Stimulated activated CD8-positive, alpha-beta memory T cell treated with anti-CD3 and anti-CD28 coated beads, Interleukin-4, amount 100 ng/mL, for 48 hours (primary cell): ENCODE data around the gene SFMBT2.

Experiments
- DNase-seq: peaks from one replicate; pipeline ENCODE4 v3.0.0-alpha.2; 2020

Gene SFMBT2

GRCh38 chr10:7410862-7411670 is at the start of gene SFMBT2:
Gene SFMBT2 (minus strand): TSS chr10:7411034. CDS start chr10:7381898, 29,136 bp downstream.
- DNase-seq = peak; percentile 68

GRCh38 chr10:7460006-7460405 is 49.2 kb upstream of the SFMBT2 start:
- no peak for DNase-seq

- no peak for DNase-seq
Observed at GRCh38 chr10:7458556-7458955, 47.7 kb upstream of the SFMBT2 start.

GRCh38 chr10:7457478-7458316 is 46.9 kb upstream of the SFMBT2 start:
- DNase-seq = no peak

GRCh38 chr10:7449063-7449695 is 38.3 kb upstream of the SFMBT2 start:
- no peak for DNase-seq

- DNase-seq = no peak
Observed at GRCh38 chr10:7445474-7446185, 34.8 kb upstream of the SFMBT2 start.

- no peak for DNase-seq
Observed at GRCh38 chr10:7444551-7445121, 33.8 kb upstream of the SFMBT2 start.

GRCh38 chr10:7443036-7443435 is 32.2 kb upstream of the SFMBT2 start:
- DNase-seq = no peak

GRCh38 chr10:7441403-7442147 is 30.7 kb upstream of the SFMBT2 start:
- no peak for DNase-seq

- DNase-seq = no peak
Observed at GRCh38 chr10:7439696-7440095, 28.9 kb upstream of the SFMBT2 start.

- DNase-seq = no peak
Observed at GRCh38 chr10:7438196-7438986, 27.6 kb upstream of the SFMBT2 start.

- no peak for DNase-seq
Observed at GRCh38 chr10:7436490-7437100, 25.8 kb upstream of the SFMBT2 start.

- no peak for DNase-seq
Observed at GRCh38 chr10:7435674-7436073, 24.8 kb upstream of the SFMBT2 start.

- no peak for DNase-seq
Observed at GRCh38 chr10:7434378-7434777, 23.5 kb upstream of the SFMBT2 start.

- DNase-seq = no peak
Observed at GRCh38 chr10:7433861-7434260, 23.0 kb upstream of the SFMBT2 start.

GRCh38 chr10:7432884-7433726 is 22.3 kb upstream of the SFMBT2 start:
- no peak for DNase-seq

- DNase-seq = no peak
Observed at GRCh38 chr10:7428673-7429350, 18.0 kb upstream of the SFMBT2 start.

GRCh38 chr10:7426349-7426748 is 15.5 kb upstream of the SFMBT2 start:
- DNase-seq = no peak

GRCh38 chr10:7425691-7426090 is 14.9 kb upstream of the SFMBT2 start:
- DNase-seq = no peak
